K562 (cell line): ENCODE data around the gene SOX4. TPM values are rescaled to one million over a fixed set of nuclear protein-coding genes. Genes with fewer than 3 reads are reported as not detected.

ENCODE experiments used
- ATAC-seq: fragments of 200-7000 bp; cut with Tn5 transposase; 3 replicates; pipeline ENCODE4 v1.9.1; 2020; ENCODE audit warnings: moderate library complexity
- BruUV-seq: library from RNA; stranded (reverse); fragments of 400-500 nt; replicated peaks from 2 replicates; lab custom pipeline; 2021; lab: Mats Ljungman, UMichigan
- CTCF ChIA-PET: fragments of 300-600 bp; formaldehyde crosslinking; extraction: SDS; loops from one replicate; lab custom pipeline; 2021; ENCODE audit warnings: low intra/inter-chr PET ratio; lab: Yijun Ruan, JAX
- POLR2A ChIA-PET: fragments of 300-600, 350-650 bp; sonication (Branson Sonifier 250); formaldehyde crosslinking; extraction: SDS; loops from one replicate; lab custom pipeline; 2021; ENCODE audit warnings: antibody characterized with exemption, inconsistent platforms; lab: Yijun Ruan, JAX
- DNase-seq, 4 experiments: peaks; one replicate each; pipeline versions ENCODE4 v3.0.0 to v3.0.0-alpha.2; 2011 to 2018; ENCODE audit warnings: low spot score in 3 of 4, mixed read lengths in 3 of 4; ENCODE audit errors: extremely low read depth in 1 of 4
- FAIRE-seq: peaks from 2 replicates; lab custom pipeline; 2011; peaks lifted over from hg19 to GRCh38; lab: Jason Lieb, UNC
- H2AFZ ChIP-seq: 2 replicates; pipeline ENCODE4 v1.6.0; 2011; ENCODE audit warnings: low read depth, low read length, control low read depth, inconsistent platforms
- H3K27ac ChIP-seq: fragments of 200-600 bp; 3 replicates; pipeline ENCODE4 v1.8.0; 2011; ENCODE audit warnings: low read depth, mild to moderate bottlenecking, control low read depth, inconsistent platforms, low read length, moderate library complexity, mixed read lengths; ENCODE audit errors: extremely low read depth
- H3K27me3 ChIP-seq, 2 experiments: fragments of 300-600 bp in 1 of 2; 2 replicates in 1 of 2; 3 replicates in 1 of 2; pipeline versions ENCODE4 v1.6.0 to v1.8.0; 2011; ENCODE audit warnings: inconsistent platforms in 2 of 2, low read length in 2 of 2, mild to moderate bottlenecking in 1 of 2, mixed read lengths in 1 of 2, moderate library complexity in 1 of 2; ENCODE audit not compliant: control insufficient read depth in 2 of 2, insufficient read depth in 2 of 2
- H3K36me3 ChIP-seq: fragments of 300-600 bp; 3 replicates; pipeline ENCODE4 v1.8.0; 2011; ENCODE audit warnings: mild to moderate bottlenecking, low read length, inconsistent platforms; ENCODE audit not compliant: control insufficient read depth, insufficient read depth
- H3K4me1 ChIP-seq, 2 experiments: fragments of 200-600 bp in 1 of 2; replicated peaks in 1 of 2; 2 replicates in 1 of 2; 3 replicates in 1 of 2; pipeline versions ENCODE4 v1.5.1 to v1.8.0; 2011; ENCODE audit warnings: inconsistent platforms in 2 of 2, low read length in 2 of 2, mild to moderate bottlenecking in 1 of 2, mixed read lengths in 1 of 2, moderate library complexity in 1 of 2; ENCODE audit not compliant: control insufficient read depth in 2 of 2, insufficient read depth in 2 of 2
- H3K4me2 ChIP-seq: 2 replicates; pipeline ENCODE4 v1.6.1; 2011; ENCODE audit warnings: low read length, control low read depth, inconsistent platforms, mixed read lengths; ENCODE audit not compliant: insufficient read depth
- H3K4me3 ChIP-seq: fragments of 200-600 bp; sonication (generic), shearing (Covaris generic); 2 replicates; pipeline ENCODE4 v1.5.1; 2016; ENCODE audit warnings: control low read depth, inconsistent platforms
- H3K79me2 ChIP-seq: fragments of 200-600 bp; 3 replicates; pipeline ENCODE4 v1.8.0; 2011; ENCODE audit warnings: low read length, inconsistent platforms; ENCODE audit not compliant: control insufficient read depth, insufficient read depth
- H3K9ac ChIP-seq, 2 experiments: 2 replicates each; pipeline versions ENCODE4 v1.6.0 to v1.6.1; 2011; ENCODE audit warnings: low read depth in 2 of 2, low read length in 2 of 2, control low read depth in 1 of 2, inconsistent platforms in 1 of 2, mild to moderate bottlenecking in 1 of 2, mixed read lengths in 1 of 2; ENCODE audit not compliant: insufficient read depth in 1 of 2
- H3K9me1 ChIP-seq: one replicate; pipeline ENCODE4 v1.6.0; 2011; ENCODE audit warnings: inconsistent platforms, mild to moderate bottlenecking, low read length, moderate library complexity; ENCODE audit not compliant: control insufficient read depth, insufficient read depth
- H3K9me3 ChIP-seq: replicated peaks from 2 replicates; pipeline ENCODE4 v1.5.1; 2011; ENCODE audit warnings: low read depth, low read length, inconsistent platforms; ENCODE audit not compliant: control insufficient read depth, insufficient read depth
- H4K20me1 ChIP-seq: replicated peaks from 2 replicates; pipeline ENCODE4 v1.6.1; 2011; ENCODE audit warnings: low read length, inconsistent platforms, mixed read lengths; ENCODE audit not compliant: control insufficient read depth, insufficient read depth
- ATF7 ChIP-seq: fragments of 450-650 bp; IDR thresholded peaks from 2 replicates; pipeline ENCODE4 v1.7.1; 2014; ENCODE audit warnings: mild to moderate bottlenecking, moderate library complexity
- FOXJ3 ChIP-seq: sonication (generic); formaldehyde crosslinking; IDR thresholded peaks from 2 replicates; pipeline ENCODE4 v1.4.0; 2020; ENCODE audit warnings: mild to moderate bottlenecking, missing genetic modification reagents
- GABPB2 ChIP-seq: fragments of 250-450 bp; sonication (Bioruptor Pico); conservative IDR thresholded peaks from 2 replicates; pipeline ENCODE4 v1.5.1; 2021; ENCODE audit warnings: mild to moderate bottlenecking
- HDAC8 ChIP-seq: fragments of 450-650 bp; IDR thresholded peaks from 2 replicates; pipeline ENCODE4 v1.6.1; 2016; ENCODE audit warnings: mild to moderate bottlenecking, missing genetic modification characterization, moderate library complexity, missing compliant biosample characterization
- MED1 ChIP-seq: sonication (generic); formaldehyde crosslinking; IDR thresholded peaks from 2 replicates; pipeline ENCODE4 v1.8.1; 2023; ENCODE audit warnings: missing genetic modification reagents, borderline replicate concordance
- PHTF2 ChIP-seq: fragments of 250-450 bp; sonication (Bioruptor Pico); IDR thresholded peaks from 2 replicates; pipeline ENCODE4 v1.5.0; 2021; ENCODE audit warnings: mild to moderate bottlenecking
- POU5F1 ChIP-seq: fragments of 150-350 bp; IDR thresholded peaks from 2 replicates; pipeline ENCODE4 v1.6.1; 2014; ENCODE audit warnings: borderline replicate concordance, low read length, low read depth, mild to moderate bottlenecking; ENCODE audit not compliant: partially characterized antibody
- PURB ChIP-seq: sonication (generic); formaldehyde crosslinking; IDR thresholded peaks from 2 replicates; pipeline ENCODE4 v1.9.0; 2021; ENCODE audit warnings: low read depth, mild to moderate bottlenecking, missing genetic modification reagents
- SMAD3 ChIP-seq: fragments of 450-650 bp; formaldehyde crosslinking; conservative IDR thresholded peaks from 2 replicates; pipeline ENCODE4 v1.4.0; 2020; ENCODE audit warnings: mild to moderate bottlenecking
- SNIP1 ChIP-seq: fragments of 450-650 bp; IDR thresholded peaks from 2 replicates; pipeline ENCODE4 v1.7.1; 2017; ENCODE audit warnings: low read depth, mild to moderate bottlenecking
- SP1 ChIP-seq: sonication (generic); formaldehyde crosslinking; IDR thresholded peaks from 2 replicates; pipeline ENCODE4 v1.8.1; 2022; ENCODE audit warnings: mild to moderate bottlenecking, missing genetic modification reagents
- SRF ChIP-seq, 2 experiments: fragments of 250-450, 450-650 bp in 1 of 2; sonication (Bioruptor Pico) in 1 of 2; sonication (generic) in 1 of 2; formaldehyde crosslinking; IDR thresholded peaks; 2 replicates each; pipeline versions ENCODE4 v1.5.0 to v1.5.1; 2020 to 2022; ENCODE audit warnings: mild to moderate bottlenecking in 1 of 2, missing genetic modification reagents in 1 of 2
- ZNF324 ChIP-seq: fragments of 250-450 bp; sonication (Bioruptor Pico); IDR thresholded peaks from 2 replicates; pipeline ENCODE4 v1.4.0; 2020; ENCODE audit warnings: mild to moderate bottlenecking
- ZNF584 ChIP-seq: fragments of 200-800 bp; sonication (Bioruptor generic); IDR thresholded peaks from 2 replicates; pipeline ENCODE4 v1.6.1; 2016; ENCODE audit warnings: low read depth, mild to moderate bottlenecking, missing genetic modification characterization, missing compliant biosample characterization
- ZNF785 ChIP-seq: fragments of 250-450 bp; sonication (Bioruptor Pico); IDR thresholded peaks from 2 replicates; pipeline ENCODE4 v1.4.0; 2020; ENCODE audit warnings: mild to moderate bottlenecking
- WGBS: fragments of 100-300 bp; shearing (Covaris generic); methylation state at CpG from one replicate; pipeline ENCODE4 v1.1.6; 2016; ENCODE audit warnings: low coverage, mixed read lengths; ENCODE audit not compliant: insufficient coverage; ENCODE audit errors: missing lambda C conversion rate; 5-methylcytosine and 5-hydroxymethylcytosine counted together
- in situ Hi-C: fragments of 300-500 bp; cut with MboI; formaldehyde crosslinking; loops from 4 replicates; pipeline ENCODE4 v1.15.0; 2018; ENCODE audit warnings: inconsistent platforms, mixed read lengths
- intact Hi-C: fragments of 100-400 bp; cut with micrococcal nuclease; formaldehyde crosslinking; loops from 2 replicates; pipeline ENCODE4 v1.14.2; 2022
- polyA plus RNA-seq, 8 experiments: library from polyadenylated mRNA; depleted of rRNA in 4 of 8; stranded (reverse) in 5 of 8; unstranded in 3 of 8; fragments of >200 nt; fragmentation: Nextera tagmentation in 2 of 8; fragmentation: Illumina TruSeq in 1 of 8; extraction: Ambion mirVana in 2 of 8; extraction: Trizol in 1 of 8; gene quantifications; 2 replicates each; pipeline versions ENCODE4 v1.2.1 to v1.2.3, GENCODE V29; 2011 to 2014; ENCODE audit warnings: inconsistent platforms in 1 of 8, missing spikeins in 1 of 8
- total RNA-seq, 7 experiments: library from RNA; depleted of rRNA in 6 of 7; stranded (reverse); fragments of >200 nt in 6 of 7; fragmentation: Illumina TruSeq in 2 of 7; extraction: Trizol in 2 of 7; gene quantifications; 2 replicates each; pipeline versions ENCODE4 v1.2.1 to v1.2.3, GENCODE V29; 2011 to 2021; ENCODE audit warnings: low replicate concordance in 1 of 7

The SOX4 gene
- total and polyA plus RNA-seq, 9 of the 15 experiments (the other 6 are each of a cell fraction or from before 2014, with no cell fraction given) = 0.03 to 0.29 (median 0.04) TPM

DNA sequence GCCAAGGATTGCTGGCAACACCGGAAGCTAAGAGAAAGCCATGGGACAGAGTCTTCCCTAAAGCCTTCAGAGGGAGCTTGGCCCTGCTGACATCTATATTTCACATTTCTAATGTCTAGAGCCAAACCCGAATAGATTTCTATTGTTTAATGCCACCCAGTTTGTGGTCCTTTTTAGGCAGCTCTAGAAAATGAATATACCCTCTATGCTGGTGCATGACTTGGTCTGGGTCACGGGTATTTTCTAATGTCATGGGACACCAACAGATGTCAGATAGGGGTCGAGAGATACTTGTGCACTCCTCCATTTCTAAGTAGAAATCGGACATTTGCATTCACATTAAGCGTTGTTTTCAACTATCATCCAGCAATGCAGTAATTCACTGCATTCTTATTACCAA is 37.0 kb upstream of the SOX4 start:
- Histone ChIP-seq H3K36me3 (no peaks in the 10 kb centered on the region), H3K79me2 (no peaks in the 10 kb centered on the region), H3K9ac (no peak overlapping the region), H2AFZ (no peak overlapping the region), H3K4me1 (no peaks in the 10 kb centered on the region), H3K4me3 (no peak overlapping the region), H3K9me1 (no peaks in the 10 kb centered on the region), H3K27me3 (no peaks in the 10 kb centered on the region), H4K20me1 (no peaks in the 10 kb centered on the region), H3K27ac (no peak overlapping the region), H3K9me3 (no peaks in the 10 kb centered on the region), H3K4me2 (no peak overlapping the region)
- TF ChIP-seq ZNF324 (CRISPR knock-in tag) (no peak), PHTF2 (CRISPR knock-in tag) (no peak), HDAC8 (tag) (no peak), FOXJ3 (no peak), MED1 (CRISPR knock-in tag) (no peak)
- BruUV-seq = no TSS peak
- CTCF ChIA-PET = no interaction called here
- in situ Hi-C loops (no loop called here), intact Hi-C loops (no loop called here)
- POLR2A ChIA-PET = no interaction called here
- 0% methylated on average over 6 of the region's 6 CpGs for WGBS
- ATAC-seq (no peak), FAIRE-seq (no peak), DNase-seq (no peak)

GRCh38 chr6:21556968-21557721 is 36.4 kb upstream of the SOX4 start:
- Histone ChIP-seq H3K9me3 (no peaks in the 10 kb centered on the region), H4K20me1 (no peaks in the 10 kb centered on the region), H2AFZ (no peak overlapping the region), H3K4me1 (no peaks in the 10 kb centered on the region), H3K4me3 (no peak overlapping the region), H3K36me3 (no peaks in the 10 kb centered on the region), H3K4me2 (no peak overlapping the region), H3K27ac (no peak overlapping the region), H3K9ac (no peak overlapping the region), H3K27me3 (no peaks in the 10 kb centered on the region), H3K9me1 (no peaks in the 10 kb centered on the region), H3K79me2 (no peaks in the 10 kb centered on the region)
- DNase-seq (no peak), FAIRE-seq (no peak), ATAC-seq (no peak)
- ChIA-PET POLR2A (interaction anchor here (0.6 kb wide), 1 partner anchor 647 kb away, joined by 6 read pairs; no protein-coding TSS in a partner anchor), CTCF (no interaction called here)
- BruUV-seq = no TSS peak
- WGBS = under 1% methylated on average over 5 of the region's 5 CpGs
- in situ Hi-C loops = no loop called here
- intact Hi-C loops = no loop called here
- TF ChIP-seq ZNF584 (CRISPR knock-in tag) (no peak), ZNF785 (CRISPR knock-in tag) (no peak), PURB (CRISPR knock-in tag) (no peak), SMAD3 (CRISPR knock-in tag) (no peak), POU5F1 (no peak), SRF (CRISPR knock-in tag; IDR thresholded peaks at IDR 0.05) (no peak), SNIP1 (no peak), ATF7 (no peak), GABPB2 (CRISPR knock-in tag) (no peak), SP1 (no peak)
